Memory B cell (primary cell): ENCODE results near the gene PRR33.
A peak's percentile ranks its signal among the peaks of the same experiment; 100 is the strongest.
"Not testable (repeated sequence)": the region's sequence is repeated elsewhere in the genome, so short reads cannot be mapped to it uniquely, and the experiment has no call there.

Experiments used
- ATAC-seq: fragments of 150-1000 bp; cut with Tn5 transposase; 2 replicates; pipeline ENCODE4 v1.10.0; 2021; ENCODE audit warnings: low read depth, mild to moderate bottlenecking, moderate library complexity
- DNase-seq, 2 donors: peaks; one replicate each; pipeline ENCODE4 v3.0.0; 2022; ENCODE audit warnings: low spot score in 2 of 2
- H3K27ac Mint-ChIP-seq: one replicate; pipeline ENCODE4 v1.8.0; 2022; ENCODE audit warnings: mild to moderate bottlenecking, moderate library complexity, mixed read lengths
- H3K27me3 Mint-ChIP-seq: one replicate; pipeline ENCODE4 v1.8.0; 2022; ENCODE audit warnings: mixed read lengths
- H3K36me3 Mint-ChIP-seq: one replicate; pipeline ENCODE4 v1.8.0; 2022; ENCODE audit warnings: mild to moderate bottlenecking, mixed read lengths
- H3K4me1 Mint-ChIP-seq: one replicate; pipeline ENCODE4 v1.8.0; 2022; ENCODE audit warnings: mixed read lengths
- H3K4me3 Mint-ChIP-seq: one replicate; pipeline ENCODE4 v1.8.0; 2022; ENCODE audit warnings: mild to moderate bottlenecking, moderate library complexity, mixed read lengths
- H3K9me3 Mint-ChIP-seq: one replicate; pipeline ENCODE4 v1.8.0; 2022; ENCODE audit warnings: mixed read lengths

The PRR33 gene

GRCh38 chr11:1890856-1891830 lies 552 bp downstream of the PRR33 start:
- Mint-ChIP-seq H3K9me3 (peaks cover 7% of the 10 kb centered on the region), H3K27me3 (no peaks in the 10 kb centered on the region), H3K36me3 (peaks cover 7% of the 10 kb centered on the region), H3K27ac (peak overlapping the region; percentile 26), H3K4me3 (no peak overlapping the region), H3K4me1 (peaks cover 18% of the 10 kb centered on the region)
- no peak for DNase-seq
- ATAC-seq, result peak; percentile 41

DNA sequence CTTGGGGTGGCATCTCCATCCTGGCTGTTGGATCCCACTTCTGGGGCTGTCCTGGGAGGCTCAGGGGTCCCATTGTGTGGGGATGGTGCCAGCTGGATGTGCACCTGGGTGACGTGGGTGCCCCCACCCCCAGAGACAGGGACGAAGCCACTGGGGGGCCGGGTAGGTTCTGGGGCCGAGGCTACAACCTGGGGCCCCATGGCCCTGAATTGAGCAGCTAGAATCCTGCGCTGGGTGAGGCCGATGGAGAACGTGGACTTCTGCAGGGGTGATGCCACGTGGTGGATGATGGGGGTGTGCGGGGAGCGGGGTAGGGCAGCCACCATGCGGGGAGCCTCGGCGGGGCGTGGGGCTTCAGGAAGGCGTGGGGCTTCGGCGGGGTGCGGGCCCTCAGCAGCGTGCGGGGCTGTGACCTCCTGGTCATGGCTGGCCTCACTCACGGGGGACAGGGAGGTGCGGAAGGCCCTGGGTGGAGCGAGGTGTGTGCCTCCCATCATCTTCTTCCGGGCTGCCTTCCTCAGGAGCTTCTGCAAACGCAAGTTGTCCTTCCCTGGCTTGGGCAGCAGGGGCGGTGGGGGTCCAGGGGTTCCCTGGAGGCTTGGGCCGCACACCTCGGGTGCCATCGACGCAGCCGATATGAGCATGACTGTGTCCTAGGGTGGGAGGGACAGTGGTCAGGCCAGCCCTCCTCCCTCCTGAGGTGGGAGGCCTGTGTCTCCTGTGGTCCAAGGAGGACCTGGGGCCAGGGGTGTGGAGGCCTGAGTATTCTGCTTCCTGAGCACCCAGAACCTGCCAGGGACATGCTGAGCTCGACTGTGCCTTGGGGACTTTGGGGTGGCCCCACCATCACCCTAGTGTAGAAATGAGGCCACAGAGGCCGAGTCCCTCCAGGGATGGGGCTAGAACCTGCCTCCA lies 1.5 kb downstream of the PRR33 start:
- peak overlapping the region; percentile 7 for H3K27ac Mint-ChIP-seq
- H3K27me3 Mint-ChIP-seq, result no peaks in the 10 kb centered on the region
- ATAC-seq (peak; percentile 14), DNase-seq (no peak)
- peaks cover 7% of the 10 kb centered on the region for H3K9me3 Mint-ChIP-seq
- peaks cover 18% of the 10 kb centered on the region for H3K4me1 Mint-ChIP-seq
- H3K4me3 Mint-ChIP-seq, result no peak overlapping the region
- H3K36me3 Mint-ChIP-seq, result peaks cover 7% of the 10 kb centered on the region

DNA sequence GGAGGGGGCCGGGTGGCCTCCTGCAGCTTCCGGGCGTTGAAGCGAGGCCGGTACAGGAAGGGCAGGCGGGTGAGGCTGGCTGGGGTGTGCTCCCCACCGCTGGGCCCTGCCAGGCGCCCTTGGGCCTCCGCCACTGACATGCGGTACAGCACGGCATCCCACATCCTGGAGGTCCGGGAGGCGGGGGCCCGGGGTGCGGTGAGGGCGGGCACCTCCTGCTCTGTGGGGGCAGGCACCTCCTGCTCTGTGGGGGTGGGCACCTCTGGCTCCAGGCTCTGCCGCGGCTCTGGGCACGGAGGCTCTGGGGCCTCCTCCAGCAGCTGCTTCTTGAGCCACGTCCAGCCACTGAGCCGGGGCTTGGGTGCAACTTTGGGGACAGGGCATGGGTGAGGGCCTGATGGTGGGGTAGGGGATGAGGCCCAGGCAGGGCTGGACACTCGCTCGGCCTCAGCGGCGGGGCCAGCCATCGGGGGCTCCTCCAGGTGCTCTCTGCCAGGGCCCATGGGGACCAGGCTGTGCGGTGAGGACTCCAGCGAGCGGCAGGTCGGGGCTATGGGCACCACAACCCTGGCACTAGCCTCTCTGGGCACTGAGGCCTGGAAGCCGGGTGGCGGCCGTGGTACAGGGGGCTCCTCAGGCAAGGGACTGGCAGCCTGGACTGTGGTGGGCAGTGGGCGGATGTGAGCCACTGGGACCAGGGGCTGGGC lies 2.3 kb downstream of the PRR33 start:
- Mint-ChIP-seq H3K27me3 (no peaks in the 10 kb centered on the region), H3K36me3 (peaks cover 7% of the 10 kb centered on the region), H3K27ac (no peak overlapping the region), H3K4me3 (no peak overlapping the region), H3K9me3 (peaks cover 7% of the 10 kb centered on the region), H3K4me1 (peaks cover 18% of the 10 kb centered on the region)
- DNase-seq (no peak), ATAC-seq (peak; percentile 28)

GRCh38 chr11:1888811-1889210 lies 2.9 kb downstream of the PRR33 start:
- Mint-ChIP-seq H3K27me3 (no peaks in the 10 kb centered on the region), H3K9me3 (peaks cover 7% of the 10 kb centered on the region), H3K36me3 (peaks cover 7% of the 10 kb centered on the region), H3K4me1 (peaks cover 17% of the 10 kb centered on the region), H3K4me3 (no peak overlapping the region), H3K27ac (peak overlapping the region; percentile 8)
- ATAC-seq (no peak), DNase-seq (no peak)

DNA sequence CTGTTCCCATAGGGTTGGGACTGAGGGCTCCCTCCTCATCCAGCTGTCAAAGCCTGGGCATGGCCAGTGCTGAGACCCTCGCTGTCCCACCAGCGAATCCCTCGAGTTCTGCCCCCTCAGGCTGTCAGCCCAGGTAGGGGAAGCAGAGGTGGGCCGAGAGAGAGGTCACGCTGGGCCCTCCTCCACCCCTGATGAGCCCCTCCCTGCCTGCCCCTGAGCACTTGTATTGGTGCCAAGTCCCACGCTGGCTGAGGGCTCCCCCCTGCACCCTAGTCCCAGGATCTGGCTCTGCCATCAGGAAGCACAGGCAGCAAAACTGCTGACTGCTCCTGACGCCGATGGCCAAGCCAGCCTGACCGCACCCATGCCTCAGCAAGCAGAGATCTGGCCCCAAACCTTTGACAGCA lies 3.3 kb downstream of the PRR33 start:
- H3K9me3 Mint-ChIP-seq, result peaks cover 3% of the 10 kb centered on the region
- no peak overlapping the region for H3K4me3 Mint-ChIP-seq
- no peaks in the 10 kb centered on the region for H3K27me3 Mint-ChIP-seq
- H3K36me3 Mint-ChIP-seq, result peaks cover 5% of the 10 kb centered on the region
- H3K27ac Mint-ChIP-seq, result no peak overlapping the region
- peaks cover 12% of the 10 kb centered on the region for H3K4me1 Mint-ChIP-seq
- DNase-seq (no peak), ATAC-seq (no peak)

GRCh38 chr11:1887451-1888346 lies 4.0 kb downstream of the PRR33 start:
- peaks cover 5% of the 10 kb centered on the region for H3K36me3 Mint-ChIP-seq
- no peaks in the 10 kb centered on the region for H3K27me3 Mint-ChIP-seq
- DNase-seq (no peak), ATAC-seq (no peak)
- no peak overlapping the region for H3K27ac Mint-ChIP-seq
- peaks cover 7% of the 10 kb centered on the region for H3K4me1 Mint-ChIP-seq
- peaks cover 3% of the 10 kb centered on the region for H3K9me3 Mint-ChIP-seq
- H3K4me3 Mint-ChIP-seq, result no peak overlapping the region

GRCh38 chr11:1886551-1886950 lies 5.1 kb downstream of the PRR33 start:
- H3K27ac Mint-ChIP-seq, H3K4me3 Mint-ChIP-seq: not testable (repeated sequence)

GRCh38 chr11:1884303-1884700 lies 7.4 kb downstream of the PRR33 start:
- no peaks in the 10 kb centered on the region for H3K27me3 Mint-ChIP-seq
- no peak overlapping the region for H3K4me3 Mint-ChIP-seq
- DNase-seq (no peak), ATAC-seq (no peak)
- H3K4me1 Mint-ChIP-seq, result peaks cover 17% of the 10 kb centered on the region
- H3K36me3 Mint-ChIP-seq, result peaks cover 5% of the 10 kb centered on the region
- no peak overlapping the region for H3K27ac Mint-ChIP-seq
- no peaks in the 10 kb centered on the region for H3K9me3 Mint-ChIP-seq

More at GRCh38 chr11:1886551-1886950, 5.1 kb downstream of the PRR33 start:
- not testable (repeated sequence) for H3K9me3 Mint-ChIP-seq, H3K4me1 Mint-ChIP-seq, H3K27me3 Mint-ChIP-seq, DNase-seq, H3K36me3 Mint-ChIP-seq, ATAC-seq

DNA sequence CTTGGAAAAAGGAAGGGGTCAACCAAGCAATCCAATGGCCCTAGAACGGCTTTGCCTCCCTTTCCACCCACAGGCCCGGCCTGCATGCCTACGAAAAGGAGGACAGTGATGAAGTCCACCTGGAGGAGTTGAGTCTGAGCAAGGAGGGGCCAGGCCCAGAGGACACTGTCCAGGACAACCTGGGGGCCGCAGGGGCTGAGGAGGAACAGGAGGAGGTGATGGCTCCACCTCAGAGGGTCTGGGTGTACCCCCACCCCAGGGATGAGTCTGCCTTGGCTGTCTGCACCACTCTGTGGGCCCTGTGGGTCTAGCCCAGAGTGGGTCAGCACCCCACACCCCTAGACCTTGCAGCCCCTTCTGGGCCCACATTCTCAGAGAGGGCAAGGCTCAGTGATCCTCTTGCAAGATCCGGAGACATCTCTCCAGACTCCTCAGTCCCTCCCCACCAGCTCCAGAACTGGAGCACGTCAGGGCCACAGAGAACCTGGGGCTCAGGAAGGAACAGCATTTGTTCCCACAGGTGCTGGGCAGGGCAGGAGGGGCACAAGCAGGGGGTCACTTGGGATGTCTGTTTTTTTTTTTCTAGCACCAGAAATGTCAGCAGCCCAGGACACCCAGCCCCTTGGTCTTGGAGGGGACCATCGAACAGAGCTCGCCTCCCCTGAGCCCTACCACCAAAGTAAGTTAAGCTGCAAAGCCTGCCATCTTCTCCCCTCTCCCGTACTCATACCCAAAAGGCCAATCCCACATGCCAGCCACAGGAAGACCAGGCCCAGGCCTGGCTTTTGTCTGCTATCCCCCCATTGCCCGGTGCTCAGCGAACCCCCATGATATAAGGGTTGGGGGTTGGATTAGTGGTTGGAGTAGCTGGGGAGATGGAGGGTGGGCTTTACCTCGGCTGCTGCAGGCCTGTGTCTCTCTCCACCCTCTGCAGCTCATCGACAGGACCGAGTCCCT lies 8.1 kb downstream of the PRR33 start:
- Mint-ChIP-seq H3K27me3 (no peaks in the 10 kb centered on the region), H3K4me3 (no peak overlapping the region), H3K4me1 (peaks cover 18% of the 10 kb centered on the region), H3K36me3 (peaks cover 2% of the 10 kb centered on the region), H3K9me3 (no peaks in the 10 kb centered on the region), H3K27ac (no peak overlapping the region)
- DNase-seq (no peak), ATAC-seq (no peak)

DNA sequence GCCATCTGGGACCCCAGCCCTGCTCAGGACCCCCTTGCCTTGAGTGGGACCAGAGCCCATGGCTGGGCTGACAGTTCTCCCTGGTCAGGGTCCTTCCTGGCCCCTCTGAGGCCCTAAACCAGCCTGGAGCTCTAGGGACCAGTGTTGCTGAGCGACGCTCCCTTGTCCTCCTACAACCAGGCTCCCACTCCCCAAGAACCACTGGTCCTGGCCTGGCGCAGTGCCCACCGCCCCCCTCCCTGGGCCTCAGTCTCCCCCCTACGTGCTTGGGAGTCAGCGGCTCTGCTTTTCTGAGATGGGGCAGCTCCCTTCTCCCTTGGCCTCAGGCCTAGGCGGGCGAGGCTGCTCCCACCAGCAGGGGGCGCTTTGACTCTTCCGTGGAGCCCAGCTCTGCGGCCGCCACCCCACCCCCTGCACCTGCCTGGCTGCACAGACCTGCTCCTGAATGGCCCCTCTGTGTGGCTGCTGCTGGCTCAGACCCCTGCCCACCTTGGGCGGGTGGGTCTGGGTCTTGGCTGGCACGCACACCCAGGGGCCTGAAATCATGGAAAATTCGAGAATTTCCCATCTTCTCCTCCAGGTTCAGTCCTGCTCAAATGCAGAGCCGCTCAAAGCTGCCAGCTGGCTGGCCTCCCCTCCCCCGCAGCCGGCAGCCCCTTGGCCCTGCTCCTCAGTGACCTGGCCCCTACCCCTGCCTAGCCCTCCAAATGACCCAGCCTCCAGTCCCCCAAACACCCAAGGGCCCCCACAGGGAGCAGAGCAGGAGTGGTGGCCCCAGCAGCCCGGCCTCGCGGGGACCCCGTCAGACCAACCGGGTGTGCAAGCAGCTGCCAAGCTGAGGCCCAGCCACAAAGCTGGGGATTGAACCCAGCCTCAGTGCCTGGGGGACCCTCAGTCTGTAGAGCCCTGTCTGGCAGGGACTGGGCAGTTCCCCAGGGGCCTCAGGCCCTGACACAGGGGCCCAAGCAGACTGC lies 9.1 kb downstream of the PRR33 start:
- Mint-ChIP-seq H3K9me3 (no peaks in the 10 kb centered on the region), H3K27ac (no peak overlapping the region), H3K4me1 (peaks cover 26% of the 10 kb centered on the region), H3K36me3 (no peaks in the 10 kb centered on the region), H3K4me3 (no peak overlapping the region), H3K27me3 (no peaks in the 10 kb centered on the region)
- peak; percentile 87 for ATAC-seq
- peak; percentile 78 to 79 for DNase-seq

- Mint-ChIP-seq H3K9me3 (no peaks in the 10 kb centered on the region), H3K27ac (no peak overlapping the region), H3K4me3 (peak overlapping the region; percentile 15), H3K27me3 (no peaks in the 10 kb centered on the region), H3K36me3 (no peaks in the 10 kb centered on the region), H3K4me1 (peaks cover 30% of the 10 kb centered on the region)
- ATAC-seq (peak; percentile 61), DNase-seq (no peak)
Observed at GRCh38 chr11:1881442-1882264, 10.0 kb downstream of the PRR33 start.
